Transverse colon (tissue), 4 donors: Measurements from ENCODE around the gene CCSER2. TPM values are rescaled to one million over a fixed set of nuclear protein-coding genes. Genes with fewer than 3 reads are reported as not detected.

Experiments
- DNase-seq: peaks from one replicate; pipeline ENCODE4 v3.0.0-alpha.2; 2019
- H3K27ac ChIP-seq, 4 donors: fragments of 200-600 bp; sonication (generic); 2 replicates each; pipeline ENCODE4 v1.5.1; 2016 to 2018; ENCODE audit warnings: inconsistent platforms in 4 of 4
- H3K27me3 ChIP-seq: fragments of 200-600 bp; sonication (generic); 2 replicates; pipeline ENCODE4 v1.5.1; 2017; ENCODE audit warnings: inconsistent platforms
- H3K36me3 ChIP-seq, 4 donors: fragments of 200-600 bp; sonication (generic); 2 replicates each; pipeline ENCODE4 v1.5.1; 2017 to 2019; ENCODE audit warnings: inconsistent platforms in 4 of 4
- H3K4me1 ChIP-seq, 4 donors: fragments of 200-600 bp; sonication (generic); 2 replicates each; pipeline ENCODE4 v1.5.1; 2017 to 2020; ENCODE audit warnings: inconsistent platforms in 4 of 4
- H3K4me3 ChIP-seq, 4 donors: fragments of 200-600 bp; sonication (generic); 1 replicate in 1 of 4; 2 replicates in 3 of 4; pipeline versions ENCODE4 v1.5.1 to v1.6.1; 2017 to 2019; ENCODE audit warnings: inconsistent platforms in 4 of 4
- H3K9me3 ChIP-seq, 2 donors: fragments of 200-600 bp; sonication (generic); 2 replicates each; pipeline ENCODE4 v1.5.1; 2017 to 2019; ENCODE audit warnings: inconsistent platforms in 2 of 2
- CTCF ChIP-seq, 5 experiments: fragments of 200-600 bp in 3 of 5; fragments of 450-650 bp in 2 of 5; sonication (generic) in 3 of 5; IDR thresholded peaks; 1 replicate in 2 of 5; 2 replicates in 3 of 5; pipeline ENCODE4 v1.5.1; 2016 to 2017; ENCODE audit warnings: antibody characterized with exemption in 5 of 5, inconsistent platforms in 3 of 5, mild to moderate bottlenecking in 2 of 5, moderate library complexity in 1 of 5
- EP300 ChIP-seq: sonication (generic); formaldehyde crosslinking; IDR thresholded peaks from one replicate; pipeline ENCODE4 v1.6.1; 2017; ENCODE audit warnings: antibody characterized with exemption, low read depth
- POLR2A ChIP-seq: fragments of 450-650 bp; IDR thresholded peaks from one replicate; pipeline ENCODE4 v1.6.1; 2016; ENCODE audit warnings: antibody characterized with exemption, mild to moderate bottlenecking, moderate library complexity
- POLR2AphosphoS5 ChIP-seq, 3 donors: sonication (generic); formaldehyde crosslinking; IDR thresholded peaks; one replicate each; pipeline ENCODE4 v1.6.1; 2016; ENCODE audit warnings: antibody characterized with exemption in 3 of 3
- WGBS, 2 donors: methylation state at CpG; one replicate each; pipeline ENCODE4 v1.1.5; 2018; ENCODE audit warnings: low coverage in 1 of 2; 5-methylcytosine and 5-hydroxymethylcytosine counted together
- in situ Hi-C, 4 donors: fragments of 200-750 bp; cut with MboI; loops; one replicate each; pipeline versions ENCODE4 v1.15.0 to v1.15.1; 2017; ENCODE audit warnings: low sequenced_read_pairs in 3 of 4, low pct_ligation_motif_present in 1 of 4, low pct_unique_long_range_greater_than_20kb in 1 of 4
- intact Hi-C: fragments of 100-400 bp; cut with DNase I; formaldehyde crosslinking; loops from one replicate; pipeline ENCODE4 v1.15.1; 2023; ENCODE audit warnings: low total_unique reads
- total RNA-seq, 4 donors: library from RNA; depleted of rRNA; stranded (reverse); fragments of >200 nt; gene quantifications; one replicate each; pipeline ENCODE4 v1.1.0, GENCODE V29; 2016

The CCSER2 gene
- total RNA-seq, 4 donors from 2014 or later: 20.9 to 45.6 (median 33.7) TPM

GRCh38 chr10:84360637-84361365, 32.4 kb downstream of the CCSER2 start:
- H3K27ac ChIP-seq: peak overlapping the region; percentile 67 to 73 (median 68)
- TF ChIP-seq POLR2AphosphoS5 (IDR thresholded peaks at IDR 0.05): no peak
- no peak for TF ChIP-seq EP300
- no peak for TF ChIP-seq CTCF (IDR thresholded peaks at IDR 0.05)
- TF ChIP-seq POLR2A: no peak
- in situ Hi-C loops (no loop called here), intact Hi-C loops (no loop called here)
- H3K27me3 ChIP-seq: no peaks in the 10 kb centered on the region
- H3K9me3 ChIP-seq: no peaks in the 10 kb centered on the region
- peaks cover 6 to 54% (median 24%) of the 10 kb centered on the region in 4 donors for H3K4me1 ChIP-seq
- WGBS, 2 donors: 22 to 34% methylated on average over 5 to 6 of the region's 6 CpGs
- no peaks in the 10 kb centered on the region for H3K36me3 ChIP-seq
- H3K4me3 ChIP-seq: peak overlapping the region; percentile 7 to 33 (median 12)
- no peak for DNase-seq

- no peak overlapping the region for H3K4me3 ChIP-seq
- no peaks in the 10 kb centered on the region for H3K9me3 ChIP-seq
- H3K4me1 ChIP-seq: peaks cover 0 to 34% (median 8%) of the 10 kb centered on the region in 4 donors
- 43 to 53% methylated on average over 4 to 5 of the region's 5 CpGs for WGBS, 2 donors
- no peak for DNase-seq
- no peak for TF ChIP-seq POLR2AphosphoS5 (IDR thresholded peaks at IDR 0.05)
- no peak for TF ChIP-seq POLR2A
- no peak for TF ChIP-seq EP300
- no peak for TF ChIP-seq CTCF (IDR thresholded peaks at IDR 0.05)
- H3K36me3 ChIP-seq: no peaks in the 10 kb centered on the region
- no peak overlapping the region for H3K27ac ChIP-seq
- in situ Hi-C loops: no loop called here
- H3K27me3 ChIP-seq: no peaks in the 10 kb centered on the region
- intact Hi-C loops: no loop called here
These were observed 37.0 kb downstream of the CCSER2 start for GRCh38 chr10:84365335-84365881.

GRCh38 chr10:84366041-84366440, 37.7 kb downstream of the CCSER2 start:
- peaks cover 0 to 28% (median 5%) of the 10 kb centered on the region in 4 donors for H3K4me1 ChIP-seq
- H3K36me3 ChIP-seq: no peaks in the 10 kb centered on the region
- H3K9me3 ChIP-seq: no peaks in the 10 kb centered on the region
- DNase-seq: no peak
- in situ Hi-C loops (no loop called here), intact Hi-C loops (no loop called here)
- H3K27me3 ChIP-seq: no peaks in the 10 kb centered on the region
- TF ChIP-seq EP300 (no peak), CTCF (IDR thresholded peaks at IDR 0.05) (no peak), POLR2AphosphoS5 (IDR thresholded peaks at IDR 0.05) (no peak), POLR2A (no peak)
- no peak overlapping the region for H3K4me3 ChIP-seq
- 89% methylated on average over 4 of the region's 4 CpGs; no CpG with 5 or more reads in 1 of the 2 donors for WGBS, 2 donors
- H3K27ac ChIP-seq: no peak overlapping the region

GRCh38 chr10:84367256-84367655, 38.9 kb downstream of the CCSER2 start:
- intact Hi-C loops (no loop called here), in situ Hi-C loops (no loop called here)
- Histone ChIP-seq H3K4me1 (peaks cover 0 to 18% (median 3%) of the 10 kb centered on the region in 4 donors), H3K27ac (no peak overlapping the region), H3K36me3 (no peaks in the 10 kb centered on the region), H3K27me3 (no peaks in the 10 kb centered on the region), H3K4me3 (no peak overlapping the region), H3K9me3 (no peaks in the 10 kb centered on the region)
- no peak for DNase-seq
- TF ChIP-seq CTCF (IDR thresholded peaks at IDR 0.05): no peak
- no peak for TF ChIP-seq POLR2AphosphoS5 (IDR thresholded peaks at IDR 0.05)
- TF ChIP-seq EP300: no peak
- TF ChIP-seq POLR2A: no peak
- WGBS, 2 donors: 91 to 93% methylated on average over 6 of the region's 6 CpGs
